ENCODE results near the gene HOXA7.

DNA sequence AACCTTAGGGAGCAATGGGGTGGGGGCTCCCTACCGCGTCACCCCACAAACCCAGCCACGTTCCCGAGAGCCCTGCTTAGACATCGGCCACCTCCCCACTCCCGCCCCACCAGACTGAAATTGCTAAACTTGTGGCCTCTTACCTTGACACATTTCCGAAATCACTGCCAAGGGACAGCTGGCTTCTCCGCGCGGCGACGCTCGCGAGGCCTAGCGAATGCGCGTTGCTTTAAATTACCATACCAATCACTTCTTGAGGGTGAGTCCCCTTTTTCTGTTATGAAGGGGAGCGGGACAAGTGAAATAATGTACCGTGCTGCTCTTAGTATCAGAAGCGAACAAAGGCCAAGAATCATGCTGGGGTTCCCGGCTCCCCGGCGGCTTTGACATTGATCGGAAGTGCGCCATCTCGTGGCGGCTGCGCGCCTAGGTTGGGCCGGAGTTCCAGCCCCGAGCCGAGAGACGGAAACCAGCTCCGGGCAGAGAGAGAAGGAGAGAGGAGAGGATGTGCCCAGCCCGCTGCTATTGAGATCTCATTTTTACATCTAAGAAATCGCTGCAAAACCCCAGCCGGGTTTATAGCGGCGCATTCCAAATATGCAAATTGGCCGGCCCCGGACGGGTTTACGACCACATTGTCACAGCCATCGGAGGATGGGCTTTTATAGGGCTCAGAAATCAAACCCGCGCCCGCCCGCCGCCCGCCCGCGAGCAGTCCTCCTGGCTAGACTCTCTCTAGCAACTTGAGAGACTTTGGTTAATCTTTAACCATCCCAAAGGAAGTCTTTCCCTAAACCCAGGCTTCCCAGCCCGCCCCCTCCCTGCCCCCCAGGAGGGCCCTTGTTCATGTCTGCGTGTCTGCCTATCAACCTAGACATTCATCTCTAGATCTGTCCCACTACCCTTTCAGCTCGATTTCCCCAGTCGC lies 23.3 kb upstream of the HOXA7 start:
- TF ChIP-seq HCFC1 (IDR thresholded peaks at IDR 0.05; ENCODE audit: low read length) (no peak), SIN3A (IDR thresholded peaks at IDR 0.05; ENCODE audit: low read depth, low read length) (no peak), SRF (IDR thresholded peaks at IDR 0.05; ENCODE audit: low read depth in 2 of 2, low read length in 2 of 2) (no peak), SPI1 (IDR thresholded peaks at IDR 0.05; ENCODE audit: borderline replicate concordance, insufficient read depth, low read depth, low read length) (no peak)
- TF ChIP-seq, protein P1, sequence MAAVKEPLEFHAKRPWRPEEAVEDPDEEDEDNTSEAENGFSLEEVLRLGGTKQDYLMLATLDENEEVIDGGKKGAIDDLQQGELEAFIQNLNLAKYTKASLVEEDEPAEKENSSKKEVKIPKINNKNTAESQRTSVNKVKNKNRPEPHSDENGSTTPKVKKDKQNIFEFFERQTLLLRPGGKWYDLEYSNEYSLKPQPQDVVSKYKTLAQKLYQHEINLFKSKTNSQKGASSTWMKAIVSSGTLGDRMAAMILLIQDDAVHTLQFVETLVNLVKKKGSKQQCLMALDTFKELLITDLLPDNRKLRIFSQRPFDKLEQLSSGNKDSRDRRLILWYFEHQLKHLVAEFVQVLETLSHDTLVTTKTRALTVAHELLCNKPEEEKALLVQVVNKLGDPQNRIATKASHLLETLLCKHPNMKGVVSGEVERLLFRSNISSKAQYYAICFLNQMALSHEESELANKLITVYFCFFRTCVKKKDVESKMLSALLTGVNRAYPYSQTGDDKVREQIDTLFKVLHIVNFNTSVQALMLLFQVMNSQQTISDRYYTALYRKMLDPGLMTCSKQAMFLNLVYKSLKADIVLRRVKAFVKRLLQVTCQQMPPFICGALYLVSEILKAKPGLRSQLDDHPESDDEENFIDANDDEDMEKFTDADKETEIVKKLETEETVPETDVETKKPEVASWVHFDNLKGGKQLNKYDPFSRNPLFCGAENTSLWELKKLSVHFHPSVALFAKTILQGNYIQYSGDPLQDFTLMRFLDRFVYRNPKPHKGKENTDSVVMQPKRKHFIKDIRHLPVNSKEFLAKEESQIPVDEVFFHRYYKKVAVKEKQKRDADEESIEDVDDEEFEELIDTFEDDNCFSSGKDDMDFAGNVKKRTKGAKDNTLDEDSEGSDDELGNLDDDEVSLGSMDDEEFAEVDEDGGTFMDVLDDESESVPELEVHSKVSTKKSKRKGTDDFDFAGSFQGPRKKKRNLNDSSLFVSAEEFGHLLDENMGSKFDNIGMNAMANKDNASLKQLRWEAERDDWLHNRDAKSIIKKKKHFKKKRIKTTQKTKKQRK (IDR thresholded peaks at IDR 0.05; ENCODE audit: low read depth, low read length) = no peak
- TF ChIP-seq, protein P2, sequence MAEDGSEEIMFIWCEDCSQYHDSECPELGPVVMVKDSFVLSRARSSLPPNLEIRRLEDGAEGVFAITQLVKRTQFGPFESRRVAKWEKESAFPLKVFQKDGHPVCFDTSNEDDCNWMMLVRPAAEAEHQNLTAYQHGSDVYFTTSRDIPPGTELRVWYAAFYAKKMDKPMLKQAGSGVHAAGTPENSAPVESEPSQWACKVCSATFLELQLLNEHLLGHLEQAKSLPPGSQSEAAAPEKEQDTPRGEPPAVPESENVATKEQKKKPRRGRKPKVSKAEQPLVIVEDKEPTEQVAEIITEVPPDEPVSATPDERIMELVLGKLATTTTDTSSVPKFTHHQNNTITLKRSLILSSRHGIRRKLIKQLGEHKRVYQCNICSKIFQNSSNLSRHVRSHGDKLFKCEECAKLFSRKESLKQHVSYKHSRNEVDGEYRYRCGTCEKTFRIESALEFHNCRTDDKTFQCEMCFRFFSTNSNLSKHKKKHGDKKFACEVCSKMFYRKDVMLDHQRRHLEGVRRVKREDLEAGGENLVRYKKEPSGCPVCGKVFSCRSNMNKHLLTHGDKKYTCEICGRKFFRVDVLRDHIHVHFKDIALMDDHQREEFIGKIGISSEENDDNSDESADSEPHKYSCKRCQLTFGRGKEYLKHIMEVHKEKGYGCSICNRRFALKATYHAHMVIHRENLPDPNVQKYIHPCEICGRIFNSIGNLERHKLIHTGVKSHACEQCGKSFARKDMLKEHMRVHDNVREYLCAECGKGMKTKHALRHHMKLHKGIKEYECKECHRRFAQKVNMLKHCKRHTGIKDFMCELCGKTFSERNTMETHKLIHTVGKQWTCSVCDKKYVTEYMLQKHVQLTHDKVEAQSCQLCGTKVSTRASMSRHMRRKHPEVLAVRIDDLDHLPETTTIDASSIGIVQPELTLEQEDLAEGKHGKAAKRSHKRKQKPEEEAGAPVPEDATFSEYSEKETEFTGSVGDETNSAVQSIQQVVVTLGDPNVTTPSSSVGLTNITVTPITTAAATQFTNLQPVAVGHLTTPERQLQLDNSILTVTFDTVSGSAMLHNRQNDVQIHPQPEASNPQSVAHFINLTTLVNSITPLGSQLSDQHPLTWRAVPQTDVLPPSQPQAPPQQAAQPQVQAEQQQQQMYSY (CRISPR knock-in tag; IDR thresholded peaks at IDR 0.05) = no peak
